Measurements from ENCODE around the gene TGM3.

TGM3 gene

DNA sequence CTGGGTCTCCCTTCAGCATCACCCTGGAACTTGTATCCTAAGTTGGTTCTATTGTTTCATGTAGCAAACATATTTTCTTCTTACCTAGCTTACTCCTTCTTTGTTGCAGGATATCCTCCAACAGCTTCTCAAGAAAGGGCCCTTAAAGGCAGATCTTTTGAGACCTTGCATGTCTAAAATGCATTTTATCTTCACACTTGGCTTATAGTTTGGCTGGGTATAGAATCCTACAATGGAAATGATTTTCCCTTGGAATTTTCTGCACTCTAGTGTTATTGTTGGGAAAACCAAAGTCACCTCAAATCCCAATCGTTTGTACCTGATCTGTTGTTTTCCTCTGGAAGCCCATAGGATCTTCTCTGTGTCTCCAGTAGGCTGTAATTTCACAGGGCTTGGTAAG, 72.8 kb downstream of the TGM3 start:
- TF ChIP-seq, protein P1, sequence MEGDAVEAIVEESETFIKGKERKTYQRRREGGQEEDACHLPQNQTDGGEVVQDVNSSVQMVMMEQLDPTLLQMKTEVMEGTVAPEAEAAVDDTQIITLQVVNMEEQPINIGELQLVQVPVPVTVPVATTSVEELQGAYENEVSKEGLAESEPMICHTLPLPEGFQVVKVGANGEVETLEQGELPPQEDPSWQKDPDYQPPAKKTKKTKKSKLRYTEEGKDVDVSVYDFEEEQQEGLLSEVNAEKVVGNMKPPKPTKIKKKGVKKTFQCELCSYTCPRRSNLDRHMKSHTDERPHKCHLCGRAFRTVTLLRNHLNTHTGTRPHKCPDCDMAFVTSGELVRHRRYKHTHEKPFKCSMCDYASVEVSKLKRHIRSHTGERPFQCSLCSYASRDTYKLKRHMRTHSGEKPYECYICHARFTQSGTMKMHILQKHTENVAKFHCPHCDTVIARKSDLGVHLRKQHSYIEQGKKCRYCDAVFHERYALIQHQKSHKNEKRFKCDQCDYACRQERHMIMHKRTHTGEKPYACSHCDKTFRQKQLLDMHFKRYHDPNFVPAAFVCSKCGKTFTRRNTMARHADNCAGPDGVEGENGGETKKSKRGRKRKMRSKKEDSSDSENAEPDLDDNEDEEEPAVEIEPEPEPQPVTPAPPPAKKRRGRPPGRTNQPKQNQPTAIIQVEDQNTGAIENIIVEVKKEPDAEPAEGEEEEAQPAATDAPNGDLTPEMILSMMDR (conservative IDR thresholded peaks at IDR 0.05; ENCODE audit: low read length): no peak
- no peak for DNase-seq (ENCODE audit: low read depth)
- H3K4me3 ChIP-seq (ENCODE audit: low read length): no peak overlapping the region

DNA sequence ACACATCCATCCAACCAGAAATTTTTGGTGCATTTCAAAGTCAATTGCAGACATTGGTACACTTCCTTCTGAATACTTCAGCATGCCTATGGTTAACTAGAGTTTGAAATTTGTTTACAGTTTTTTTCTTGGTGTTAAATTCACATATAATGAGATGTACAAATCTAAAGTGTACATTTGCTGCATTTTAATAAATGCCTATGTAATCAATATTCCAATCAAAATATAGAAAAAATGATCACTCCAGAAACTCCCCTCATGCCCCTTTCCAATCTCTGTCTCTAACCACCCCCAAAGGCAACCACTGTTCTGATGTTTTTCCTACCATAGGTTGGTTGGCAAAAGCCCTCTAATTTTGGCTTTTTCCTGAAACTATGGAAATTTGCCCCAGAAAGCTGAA, 77.3 kb downstream of the TGM3 start:
- TF ChIP-seq, protein P1 (conservative IDR thresholded peaks at IDR 0.05; ENCODE audit: low read length): no peak
- no peak overlapping the region for H3K4me3 ChIP-seq (ENCODE audit: low read length)
- DNase-seq (ENCODE audit: low read depth): no peak

DNA sequence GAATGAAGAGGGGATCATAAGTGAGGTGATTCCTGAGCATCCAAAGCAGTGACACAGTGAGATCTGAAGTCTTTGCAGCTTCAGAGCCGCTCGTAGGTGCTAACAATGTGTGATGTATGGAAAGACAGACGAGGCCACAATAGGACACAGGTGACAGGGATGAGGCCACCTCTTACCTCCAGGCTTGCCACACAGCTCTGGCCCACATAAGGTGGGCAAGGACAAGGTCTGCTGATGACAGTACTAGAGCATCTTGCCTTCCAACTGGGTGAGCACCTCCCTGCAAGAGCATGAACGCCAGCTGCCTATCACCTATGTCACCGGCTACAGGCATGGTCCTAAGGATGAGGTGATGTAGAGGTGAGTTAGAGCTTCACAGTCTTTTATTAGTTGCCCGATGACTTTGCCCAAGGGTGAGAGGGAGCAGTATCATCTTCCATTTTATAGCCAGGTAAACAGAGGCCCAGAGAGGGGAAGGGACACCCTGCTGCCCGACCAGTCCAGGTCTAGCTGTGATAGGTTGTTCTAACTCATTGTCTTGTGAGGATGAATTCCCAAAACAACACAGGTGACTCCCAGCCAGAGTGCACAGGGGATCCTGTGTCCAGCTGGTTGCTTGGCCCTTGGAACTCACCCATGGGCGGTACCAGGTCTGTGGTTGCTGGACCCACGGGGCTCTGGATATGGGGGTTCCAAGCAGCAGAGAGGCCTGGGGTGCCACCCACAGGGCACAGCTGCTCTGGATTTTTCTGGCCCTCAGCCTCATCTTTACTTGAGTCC, 78.7 kb downstream of the TGM3 start:
- H3K4me3 ChIP-seq (ENCODE audit: low read length): no peak overlapping the region
- TF ChIP-seq, protein P1 (conservative IDR thresholded peaks at IDR 0.05; ENCODE audit: low read length): no peak

DNA sequence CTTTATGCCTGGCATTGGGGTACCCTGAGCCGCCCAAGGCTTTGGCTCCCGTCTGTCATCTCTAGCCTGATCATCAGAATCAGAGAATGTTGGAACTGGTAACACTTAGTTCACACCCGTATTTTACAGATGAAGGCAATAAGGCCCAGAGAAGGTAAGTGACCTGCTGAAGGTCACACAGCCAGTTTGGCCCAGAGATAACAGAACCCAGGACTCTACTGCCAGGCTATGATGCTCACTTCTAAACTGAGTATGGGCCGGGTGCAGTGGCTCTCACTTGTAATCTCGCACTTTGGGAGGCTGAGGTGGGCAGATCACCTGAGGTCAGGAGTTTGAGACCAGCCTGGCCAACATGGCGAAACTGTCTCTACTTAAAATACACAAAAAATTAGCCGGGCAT, 83.1 kb downstream of the TGM3 start:
- TF ChIP-seq, protein P1 (conservative IDR thresholded peaks at IDR 0.05; ENCODE audit: low read length): no peak
- DNase-seq (ENCODE audit: low read depth): no peak
- no peak overlapping the region for H3K4me3 ChIP-seq (ENCODE audit: low read length)

More for the DNA sequence above, 78.7 kb downstream of the TGM3 start:
- no peak for DNase-seq (ENCODE audit: low read depth)

DNA sequence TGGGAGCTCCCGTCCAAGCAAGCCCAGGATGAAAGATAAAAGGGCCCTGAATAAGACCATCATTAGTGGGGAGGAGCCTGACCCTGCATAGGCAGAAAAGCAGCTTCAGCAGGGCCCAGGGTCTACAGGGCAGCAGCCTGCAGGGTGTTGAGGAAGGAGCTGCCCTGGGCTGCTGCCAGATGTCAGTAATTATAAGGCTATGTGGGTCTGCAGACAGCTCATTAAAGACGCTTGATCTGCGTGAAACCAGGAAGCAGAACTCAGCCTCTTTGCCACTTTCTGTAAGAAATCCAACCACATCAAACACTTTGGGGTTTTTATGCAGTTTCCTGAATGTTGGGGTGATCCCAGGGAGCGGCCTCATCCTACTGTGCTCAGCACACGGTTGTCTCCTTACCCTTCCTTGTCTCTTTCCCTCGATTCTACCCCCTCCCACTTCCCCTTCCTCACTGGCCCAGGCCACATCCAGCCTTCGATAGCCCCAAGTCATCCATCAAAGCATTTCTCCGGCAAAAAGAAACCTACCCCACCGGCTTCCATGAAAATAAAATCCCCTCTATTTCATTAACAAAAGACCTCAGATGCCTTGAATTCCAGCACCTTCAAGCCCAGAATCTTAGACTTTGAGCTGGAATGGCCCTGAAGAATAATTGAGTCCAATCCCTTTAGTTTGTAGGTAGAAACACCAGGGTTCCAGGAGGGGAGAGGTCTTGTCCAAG, 83.9 kb downstream of the TGM3 start:
- no peak overlapping the region for H3K4me3 ChIP-seq (ENCODE audit: low read length)
- TF ChIP-seq, protein P1 (conservative IDR thresholded peaks at IDR 0.05; ENCODE audit: low read length): no peak
- no peak for DNase-seq (ENCODE audit: low read depth)

DNA sequence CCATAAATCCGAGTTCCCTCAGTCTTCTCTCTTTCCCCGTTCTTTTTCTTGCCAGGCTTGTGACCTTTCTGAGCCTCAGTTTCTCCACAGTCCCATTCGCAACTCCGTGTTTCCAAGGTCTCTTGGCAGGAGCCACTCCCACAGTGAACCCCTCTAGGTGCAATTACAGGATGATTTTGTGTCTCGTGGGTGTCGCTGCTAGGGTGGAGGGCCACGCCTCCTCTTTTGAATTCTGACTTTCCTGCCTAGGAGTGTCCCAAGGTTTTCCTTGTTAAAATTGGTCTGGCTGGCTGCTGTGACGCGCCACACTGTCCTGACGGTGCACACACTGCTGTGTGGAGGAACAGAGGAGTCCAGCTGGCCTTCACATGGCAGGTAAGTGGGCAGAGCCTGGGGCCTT, 84.8 kb downstream of the TGM3 start, which contains the start of gene TGM6:
Gene TGM6 (plus strand): TSS at position 301 of the 400 bp plus-strand sequence. CDS start 68 bp downstream, at position 369.
- DNase-seq (ENCODE audit: low read depth): no peak
- TF ChIP-seq, protein P1 (conservative IDR thresholded peaks at IDR 0.05; ENCODE audit: low read length): no peak
- H3K4me3 ChIP-seq (ENCODE audit: low read length): no peak within 1 kb of the TSS

Measured in AG10803 (cell line).